ENCODE measurements around the gene PNISR. TPM values are rescaled to one million over a fixed set of nuclear protein-coding genes. Genes with fewer than 3 reads are reported as not detected.

Gene PNISR
- total and polyA plus RNA-seq, 2 experiments from 2014 or later: 135 to 270 TPM

- no peak for ATAC-seq
- no peak for DNase-seq (ENCODE audit: low spot score)
- no peak overlapping the region for H3K27ac Mint-ChIP-seq
These were observed 48.6 kb upstream of the PNISR start for GRCh38 chr6:99473730-99474129.

More at GRCh38 chr6:99473730-99474129, 48.6 kb upstream of the PNISR start:
- H3K4me3 Mint-ChIP-seq: no peak overlapping the region
- Histone ChIP-seq H3K9me2 (ENCODE audit: insufficient read depth) (no peaks in the 10 kb centered on the region), H2AFZ (no peak overlapping the region), H3K36me3 (ENCODE audit: insufficient read depth) (peaks cover 4% of the 10 kb centered on the region; the same call in 1 of the 2 replicates), H3K4me2 (no peak overlapping the region), H3K4me3 (no peak overlapping the region), H3K4me1 (ENCODE audit: insufficient read depth) (no peaks in the 10 kb centered on the region), H4K20me1 (replicated peaks; ENCODE audit: insufficient read depth) (peaks cover 3% of the 10 kb centered on the region; the same call in 1 of the 2 replicates), H3K79me2 (replicated peaks; ENCODE audit: insufficient read depth) (no peaks in the 10 kb centered on the region), H3K27ac (ENCODE audit: low read depth) (no peak overlapping the region), H3K27me3 (ENCODE audit: insufficient read depth) (no peaks in the 10 kb centered on the region), H3F3A (replicated peaks; ENCODE audit: low read depth) (no peaks in the 10 kb centered on the region)
- TF ChIP-seq CTCF (conservative IDR thresholded peaks at IDR 0.05; ENCODE audit: low read depth in 2 of 2): no peak
- TF ChIP-seq EZH2phosphoT487 (IDR thresholded peaks at IDR 0.05; ENCODE audit: unreplicated experiment): no peak
- no peak for TF ChIP-seq ZNF331 (CRISPR knock-in tag; IDR thresholded peaks at IDR 0.05; ENCODE audit: low read depth)
- TF ChIP-seq ZNF114 (CRISPR knock-in tag; IDR thresholded peaks at IDR 0.05): no peak
- no peak for TF ChIP-seq JUNB (IDR thresholded peaks at IDR 0.05; ENCODE audit: unreplicated experiment)
- no peak for TF ChIP-seq CREB1 (CRISPR knock-in tag; IDR thresholded peaks at IDR 0.05; ENCODE audit: low read depth)
- TF ChIP-seq ZNF462 (CRISPR knock-in tag; IDR thresholded peaks at IDR 0.05): no peak
- no peak for TF ChIP-seq STAT1 (IDR thresholded peaks at IDR 0.05; ENCODE audit: unreplicated experiment)
- TF ChIP-seq POLR2AphosphoS5 (IDR thresholded peaks at IDR 0.05; ENCODE audit: low read depth): no peak
- TF ChIP-seq NANOG (IDR thresholded peaks at IDR 0.05; ENCODE audit: borderline replicate concordance): no peak
- no peak for TF ChIP-seq REST (IDR thresholded peaks at IDR 0.05; ENCODE audit: unreplicated experiment)
- H3K9me3 Mint-ChIP-seq: no peaks in the 10 kb centered on the region
- no peaks in the 10 kb centered on the region for H3K27me3 Mint-ChIP-seq (ENCODE audit: insufficient read depth, low read depth, poor library complexity)
- peaks cover 8% of the 10 kb centered on the region; the same call in 2 of the 3 replicates for H3K36me3 Mint-ChIP-seq (ENCODE audit: low read depth)
- no peaks in the 10 kb centered on the region for H3K4me1 Mint-ChIP-seq
